22Rv1 (cell line): ENCODE results near the gene FBXL3.

Source experiments
- CTCF ChIP-seq: fragments of 450-650 bp; IDR thresholded peaks from 2 replicates; pipeline ENCODE4 v1.5.1; 2017; ENCODE audit warnings: mild to moderate bottlenecking
- ZFX ChIP-seq: fragments of 450-650 bp; IDR thresholded peaks from 2 replicates; pipeline ENCODE4 v1.6.1; 2017; ENCODE audit warnings: antibody characterized with exemption, borderline replicate concordance

GRCh38 chr13:76975863-76976262 is 51.1 kb downstream of the FBXL3 start:
- TF ChIP-seq CTCF = no peak
- TF ChIP-seq ZFX = no peak
